Tibial artery (tissue), 4 donors: ENCODE measurements around the gene MAPKAP1.

ENCODE experiments used
- DNase-seq, 2 donors: peaks; one replicate each; pipeline ENCODE4 v3.0.0-alpha.2; 2019
- H3K27ac ChIP-seq, 2 donors: fragments of 200-600 bp; sonication (generic) in 1 of 2; 1 replicate in 1 of 2; 2 replicates in 1 of 2; pipeline ENCODE4 v1.5.1; 2018 to 2019; ENCODE audit warnings: mild to moderate bottlenecking in 1 of 2
- H3K27me3 ChIP-seq, 2 donors: fragments of 200-600 bp; sonication (generic) in 1 of 2; one replicate each; pipeline versions ENCODE4 v1.5.1 to v1.6.0; 2016 to 2019
- H3K36me3 ChIP-seq, 3 donors: fragments of 200-600 bp; sonication (generic) in 2 of 3; one replicate each; pipeline ENCODE4 v1.5.1; 2016 to 2019; ENCODE audit warnings: mild to moderate bottlenecking in 2 of 3
- H3K4me1 ChIP-seq, 4 donors: fragments of 200-600 bp; sonication (generic) in 2 of 4; 1 replicate in 3 of 4; 2 replicates in 1 of 4; pipeline ENCODE4 v1.5.1; 2016 to 2019
- H3K4me3 ChIP-seq, 2 donors: fragments of 200-600 bp; sonication (generic) in 1 of 2; 1 replicate in 1 of 2; 2 replicates in 1 of 2; pipeline ENCODE4 v1.5.1; 2018 to 2019; ENCODE audit warnings: mild to moderate bottlenecking in 2 of 2
- H3K9me3 ChIP-seq, 3 donors: fragments of 200-600 bp; sonication (generic) in 1 of 3; one replicate each; pipeline ENCODE4 v1.5.1; 2016 to 2019
- CTCF ChIP-seq, 2 experiments: fragments of 200-600 bp in 1 of 2; fragments of 450-650 bp in 1 of 2; IDR thresholded peaks; one replicate each; pipeline ENCODE4 v1.5.1; 2017 to 2019; ENCODE audit warnings: antibody characterized with exemption in 2 of 2, mild to moderate bottlenecking in 1 of 2, moderate library complexity in 1 of 2
- intact Hi-C: fragments of 100-400 bp; cut with DNase I; formaldehyde crosslinking; loops from one replicate; pipeline ENCODE4 v1.15.0; 2023; ENCODE audit warnings: low total_unique reads

The MAPKAP1 gene

GRCh38 chr9:125682340-125682739 is 24.7 kb downstream of the MAPKAP1 start:
- H3K36me3 ChIP-seq = peaks cover 0 to 8% (median 0%) of the 10 kb centered on the region in 3 donors
- TF ChIP-seq CTCF (IDR thresholded peaks at IDR 0.05) = no peak
- no peak for DNase-seq
- no peaks in the 10 kb centered on the region for H3K4me1 ChIP-seq
- intact Hi-C loops = no loop called here
- no peak overlapping the region for H3K4me3 ChIP-seq
- H3K27ac ChIP-seq = no peak overlapping the region
- H3K9me3 ChIP-seq = no peaks in the 10 kb centered on the region
- no peaks in the 10 kb centered on the region for H3K27me3 ChIP-seq

- intact Hi-C loops = no loop called here
- no peak for DNase-seq
- Histone ChIP-seq H3K9me3 (no peaks in the 10 kb centered on the region), H3K4me1 (no peaks in the 10 kb centered on the region), H3K27ac (no peak overlapping the region), H3K36me3 (peaks cover 0 to 8% (median 0%) of the 10 kb centered on the region in 3 donors), H3K27me3 (no peaks in the 10 kb centered on the region), H3K4me3 (no peak overlapping the region)
- TF ChIP-seq CTCF (IDR thresholded peaks at IDR 0.05) = no peak
These were observed 25.4 kb downstream of the MAPKAP1 start for GRCh38 chr9:125681657-125682056.

GRCh38 chr9:125681086-125681622 is 25.9 kb downstream of the MAPKAP1 start:
- TF ChIP-seq CTCF (IDR thresholded peaks at IDR 0.05) = no peak
- DNase-seq = no peak

GRCh38 chr9:125680445-125680844 is 26.6 kb downstream of the MAPKAP1 start:
- Histone ChIP-seq H3K9me3 (no peaks in the 10 kb centered on the region), H3K27ac (no peak overlapping the region), H3K27me3 (no peaks in the 10 kb centered on the region), H3K4me3 (no peak overlapping the region), H3K36me3 (peaks cover 0 to 5% (median 0%) of the 10 kb centered on the region in 3 donors), H3K4me1 (peaks cover 0 to 6% (median under 1%) of the 10 kb centered on the region in 4 donors)
- DNase-seq = no peak
- TF ChIP-seq CTCF (IDR thresholded peaks at IDR 0.05) = no peak
- intact Hi-C loops = no loop called here

More at GRCh38 chr9:125681086-125681622, 25.9 kb downstream of the MAPKAP1 start:
- Histone ChIP-seq H3K27me3 (no peaks in the 10 kb centered on the region), H3K27ac (no peak overlapping the region), H3K4me3 (no peak overlapping the region), H3K9me3 (no peaks in the 10 kb centered on the region), H3K36me3 (peaks cover 0 to 8% (median 0%) of the 10 kb centered on the region in 3 donors), H3K4me1 (no peaks in the 10 kb centered on the region)
- intact Hi-C loops = no loop called here

- no peak overlapping the region for H3K4me3 ChIP-seq
- no peak for DNase-seq
- H3K4me1 ChIP-seq = peaks cover 0 to 13% (median 6%) of the 10 kb centered on the region in 4 donors
- no peaks in the 10 kb centered on the region for H3K36me3 ChIP-seq
- H3K27me3 ChIP-seq = no peaks in the 10 kb centered on the region
- H3K9me3 ChIP-seq = no peaks in the 10 kb centered on the region
- TF ChIP-seq CTCF (IDR thresholded peaks at IDR 0.05) = no peak
- intact Hi-C loops = no loop called here
- no peak overlapping the region for H3K27ac ChIP-seq
These were observed 27.3 kb downstream of the MAPKAP1 start for GRCh38 chr9:125679597-125680189.
